Ishikawa (cell line): ENCODE results near the gene EML1.

ENCODE experiments used
- EGR1 ChIP-seq: IDR thresholded peaks from 2 replicates; pipeline ENCODE4 v1.6.1; 2012
- EP300 ChIP-seq: IDR thresholded peaks from 2 replicates; pipeline ENCODE4 v1.6.1; 2012; ENCODE audit warnings: borderline replicate concordance
- TAF1 ChIP-seq: IDR thresholded peaks from 2 replicates; pipeline ENCODE4 v1.6.1; 2012; ENCODE audit warnings: low read depth, mild to moderate bottlenecking
- USF1 ChIP-seq: IDR thresholded peaks from 2 replicates; pipeline ENCODE4 v1.6.1; 2012
- YY1 ChIP-seq: IDR thresholded peaks from 2 replicates; pipeline ENCODE4 v1.6.1; 2012; ENCODE audit warnings: low read depth

- TF ChIP-seq TAF1 (no peak), USF1 (no peak), EP300 (no peak), YY1 (no peak), EGR1 (no peak)
Measured at GRCh38 chr14:99764222-99764706, 28.9 kb upstream of the EML1 start.
